ENCODE results near the gene PCCA. TPM values are rescaled to one million over a fixed set of nuclear protein-coding genes. Genes with fewer than 3 reads are reported as not detected.

The PCCA gene
- total and polyA plus RNA-seq, 9 donors: 23.5 to 62.4 (median 45.8) TPM

DNA sequence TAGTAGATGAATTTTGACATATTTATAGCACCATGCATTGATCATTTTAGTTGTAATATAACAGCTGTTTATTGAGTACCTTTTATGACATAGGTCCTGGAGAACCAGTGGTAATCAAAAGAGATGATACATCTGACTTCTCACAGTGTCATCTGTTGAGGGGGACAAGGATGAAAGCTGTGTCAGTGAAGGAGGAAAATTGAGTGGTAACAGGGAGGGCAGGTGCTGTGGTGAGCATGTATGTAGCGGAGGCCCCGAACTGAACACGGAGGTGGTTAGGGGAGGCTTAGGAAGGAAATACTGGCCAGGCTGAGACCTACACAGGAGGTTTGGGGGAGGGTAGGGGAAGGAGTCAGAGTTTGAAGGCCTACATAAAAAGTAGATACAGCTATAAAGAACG, 300.0 kb downstream of the PCCA start:
- no peak for DNase-seq
- Histone ChIP-seq H3K4me1 (ENCODE audit: insufficient read depth) (no peaks in the 10 kb centered on the region), H3K27ac (no peak overlapping the region), H3K9me3 (no peaks in the 10 kb centered on the region), H3K27me3 (no peaks in the 10 kb centered on the region), H3K36me3 (no peaks in the 10 kb centered on the region), H3K4me3 (no peak overlapping the region)
- TF ChIP-seq, protein P1, sequence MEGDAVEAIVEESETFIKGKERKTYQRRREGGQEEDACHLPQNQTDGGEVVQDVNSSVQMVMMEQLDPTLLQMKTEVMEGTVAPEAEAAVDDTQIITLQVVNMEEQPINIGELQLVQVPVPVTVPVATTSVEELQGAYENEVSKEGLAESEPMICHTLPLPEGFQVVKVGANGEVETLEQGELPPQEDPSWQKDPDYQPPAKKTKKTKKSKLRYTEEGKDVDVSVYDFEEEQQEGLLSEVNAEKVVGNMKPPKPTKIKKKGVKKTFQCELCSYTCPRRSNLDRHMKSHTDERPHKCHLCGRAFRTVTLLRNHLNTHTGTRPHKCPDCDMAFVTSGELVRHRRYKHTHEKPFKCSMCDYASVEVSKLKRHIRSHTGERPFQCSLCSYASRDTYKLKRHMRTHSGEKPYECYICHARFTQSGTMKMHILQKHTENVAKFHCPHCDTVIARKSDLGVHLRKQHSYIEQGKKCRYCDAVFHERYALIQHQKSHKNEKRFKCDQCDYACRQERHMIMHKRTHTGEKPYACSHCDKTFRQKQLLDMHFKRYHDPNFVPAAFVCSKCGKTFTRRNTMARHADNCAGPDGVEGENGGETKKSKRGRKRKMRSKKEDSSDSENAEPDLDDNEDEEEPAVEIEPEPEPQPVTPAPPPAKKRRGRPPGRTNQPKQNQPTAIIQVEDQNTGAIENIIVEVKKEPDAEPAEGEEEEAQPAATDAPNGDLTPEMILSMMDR (IDR thresholded peaks at IDR 0.05): no peak
- TF ChIP-seq POLR2A (IDR thresholded peaks at IDR 0.05) (no peak), EP300 (IDR thresholded peaks at IDR 0.05) (no peak)
- intact Hi-C loops (cut with DNase I): no loop called here
- 90 to 98% (median 93%) methylated on average over 4 of the region's 4 CpGs for WGBS, 3 donors

DNA sequence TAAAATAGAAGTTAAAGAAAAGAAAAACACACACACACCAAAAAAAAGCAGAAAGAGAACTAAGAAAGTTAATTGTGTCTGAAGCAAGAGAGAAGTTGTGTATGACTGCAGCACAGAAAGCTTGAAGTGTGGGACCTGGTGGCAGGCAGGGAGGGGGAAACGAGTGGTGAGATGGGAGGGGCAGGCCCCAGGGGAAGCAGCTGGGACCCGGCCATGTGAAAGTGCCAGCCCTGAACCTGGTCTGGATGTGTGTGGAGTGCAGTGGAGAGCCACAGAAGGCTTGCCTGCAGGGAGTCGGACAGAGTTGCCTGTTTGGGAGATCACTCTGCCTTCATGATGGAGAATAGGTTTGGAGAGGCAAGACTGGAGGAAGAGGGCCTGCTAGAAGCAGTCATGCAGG, 300.7 kb downstream of the PCCA start:
- no peaks in the 10 kb centered on the region for H3K9me3 ChIP-seq
- H3K27ac ChIP-seq: no peak overlapping the region
- intact Hi-C loops (cut with DNase I): no loop called here
- TF ChIP-seq EP300 (IDR thresholded peaks at IDR 0.05) (no peak), POLR2A (IDR thresholded peaks at IDR 0.05) (no peak)
- TF ChIP-seq, protein P1 (IDR thresholded peaks at IDR 0.05): no peak
- H3K4me3 ChIP-seq: no peak overlapping the region
- H3K27me3 ChIP-seq: no peaks in the 10 kb centered on the region
- WGBS, 3 donors: 87 to 91% (median 88%) methylated on average over 3 of the region's 3 CpGs
- no peaks in the 10 kb centered on the region for H3K36me3 ChIP-seq
- H3K4me1 ChIP-seq (ENCODE audit: insufficient read depth): no peaks in the 10 kb centered on the region
- DNase-seq: no peak

DNA sequence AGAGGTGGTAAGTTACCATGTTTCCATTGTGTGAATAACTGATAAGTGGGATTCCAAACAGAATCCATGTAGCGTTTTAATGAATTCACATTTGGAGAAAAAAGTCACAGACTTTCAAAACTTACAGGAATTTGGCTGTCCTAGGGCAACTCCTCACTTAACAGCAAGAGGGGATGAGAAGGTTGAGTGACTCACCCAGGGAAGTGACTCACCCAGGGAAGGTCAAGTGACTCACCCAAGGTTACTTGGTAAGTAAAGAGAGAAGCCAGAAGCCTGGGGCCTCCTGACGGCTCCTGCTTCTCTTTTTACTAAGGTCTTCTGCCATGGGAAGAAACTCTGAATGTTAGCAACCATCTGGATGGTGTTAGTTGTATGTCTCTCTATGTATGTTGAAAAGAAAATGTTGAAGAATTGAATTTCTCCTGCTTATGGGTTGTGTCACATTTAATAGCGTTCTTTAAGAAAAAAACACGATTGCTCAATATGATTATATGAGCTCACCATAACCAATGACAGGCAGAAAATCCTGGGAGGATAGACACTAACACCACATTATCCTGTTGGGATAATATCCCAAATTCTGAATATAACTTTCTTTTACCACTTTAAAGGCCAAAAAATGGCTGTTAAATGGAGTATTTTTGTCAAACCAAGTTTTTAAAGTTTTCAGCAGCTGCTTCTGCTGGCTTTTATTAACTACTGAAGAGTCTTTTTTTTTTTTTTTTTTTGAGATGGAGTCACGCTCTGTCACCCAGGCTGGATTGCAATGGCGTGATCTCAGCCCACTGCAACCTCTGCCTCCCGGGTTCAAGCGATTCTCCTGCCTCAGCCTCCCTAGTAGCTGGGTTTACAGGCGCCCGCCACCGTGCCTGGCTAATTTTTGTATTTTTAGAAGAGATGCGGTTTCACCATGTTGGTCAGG, 304.1 kb downstream of the PCCA start:
- Histone ChIP-seq H3K27ac (peak overlapping the region in 1 of 2 donors; percentile 44), H3K27me3 (no peaks in the 10 kb centered on the region), H3K9me3 (no peaks in the 10 kb centered on the region), H3K4me3 (no peak overlapping the region), H3K36me3 (no peaks in the 10 kb centered on the region), H3K4me1 (ENCODE audit: insufficient read depth) (peaks cover 2% of the 10 kb centered on the region)
- intact Hi-C loops (cut with DNase I): no loop called here
- 66 to 72% (median 69%) methylated on average over 12 of the region's 12 CpGs for WGBS, 3 donors
- TF ChIP-seq, protein P1 (IDR thresholded peaks at IDR 0.05): no peak
- TF ChIP-seq EP300 (IDR thresholded peaks at IDR 0.05) (peak; percentile 28), POLR2A (IDR thresholded peaks at IDR 0.05) (no peak)
- DNase-seq: peak; percentile 54 to 93 (median 70)

DNA sequence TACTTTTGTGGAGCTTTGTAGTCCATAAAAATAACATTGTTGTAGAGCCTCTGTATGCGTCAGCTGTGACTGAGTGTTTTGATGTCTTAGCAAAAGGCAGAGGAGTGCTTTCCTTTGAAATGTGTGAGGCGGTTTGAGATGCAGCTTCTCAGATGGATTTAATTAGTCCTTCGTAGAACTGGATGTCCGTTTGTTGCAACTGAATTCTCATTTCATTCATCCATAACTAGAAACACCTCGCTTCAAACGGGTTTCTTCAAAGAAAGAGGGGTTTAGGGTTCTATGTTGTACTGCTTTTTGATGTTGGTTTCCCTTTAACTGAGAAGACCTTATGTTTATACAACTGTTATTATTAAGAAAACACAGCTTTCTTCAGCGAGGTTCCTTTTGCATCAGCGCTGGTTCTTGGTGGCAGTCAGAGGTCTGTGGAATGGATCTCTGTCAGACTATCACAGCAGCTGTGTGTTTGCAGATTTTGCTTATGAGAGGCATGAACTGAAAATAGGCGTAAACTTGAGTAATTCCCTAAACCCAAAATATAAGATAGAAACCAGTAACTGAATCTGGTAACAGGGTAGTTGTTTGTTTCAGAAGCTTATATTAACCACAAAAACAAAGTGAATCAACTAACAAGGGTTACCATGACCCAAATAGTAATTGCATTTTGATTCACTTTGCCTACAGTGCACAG, 305.3 kb downstream of the PCCA start:
- H3K4me1 ChIP-seq (ENCODE audit: insufficient read depth): peaks cover 2% of the 10 kb centered on the region
- no peak for DNase-seq
- no peaks in the 10 kb centered on the region for H3K36me3 ChIP-seq
- WGBS, 3 donors: 16 to 36% (median 17%) methylated on average over 9 of the region's 9 CpGs
- H3K4me3 ChIP-seq: no peak overlapping the region
- no peaks in the 10 kb centered on the region for H3K27me3 ChIP-seq
- no peaks in the 10 kb centered on the region for H3K9me3 ChIP-seq
- intact Hi-C loops (cut with DNase I): no loop called here
- TF ChIP-seq EP300 (IDR thresholded peaks at IDR 0.05) (no peak), POLR2A (IDR thresholded peaks at IDR 0.05) (no peak)
- TF ChIP-seq, protein P1 (IDR thresholded peaks at IDR 0.05): no peak
- H3K27ac ChIP-seq: no peak overlapping the region
